SH-SY5Y (cell line): ENCODE data around the gene GDF11.

ENCODE experiments used
- GATA2 ChIP-seq: IDR thresholded peaks from 2 replicates; pipeline ENCODE4 v1.6.1; 2011; ENCODE audit warnings: mild to moderate bottlenecking, low read depth, low read length
- GATA3 ChIP-seq: IDR thresholded peaks from 2 replicates; pipeline ENCODE4 v1.6.1; 2011; ENCODE audit warnings: low read depth, mild to moderate bottlenecking, low read length, moderate library complexity

DNA sequence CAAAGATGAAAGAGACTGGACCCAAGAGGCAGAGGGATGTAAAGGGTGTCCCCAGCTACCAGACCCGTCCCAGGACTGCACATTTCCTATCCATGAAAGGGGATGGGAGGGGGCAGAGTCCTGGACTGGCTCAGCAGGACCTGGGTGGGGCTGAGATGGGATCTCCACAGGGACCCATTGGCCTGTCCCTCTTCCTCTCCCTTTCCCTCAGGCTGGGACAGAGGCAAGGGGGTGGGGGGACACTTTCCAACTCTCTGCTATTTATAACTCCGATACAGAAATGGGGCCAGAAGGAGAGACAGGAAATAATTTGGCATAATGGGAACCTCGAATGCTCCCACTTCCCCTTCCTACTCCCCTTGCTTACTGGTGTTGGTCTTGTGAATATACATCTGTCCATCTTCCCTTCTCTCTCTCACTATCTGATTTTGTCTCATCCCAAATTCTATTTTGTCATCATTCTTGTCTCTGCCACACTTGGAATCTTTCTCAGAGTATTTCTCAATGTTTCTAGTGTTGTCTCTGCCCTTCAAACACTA lies 34.2 kb upstream of the GDF11 start:
- TF ChIP-seq GATA2 (no peak), GATA3 (no peak)
